NT2/D1 (cell line): Measurements from ENCODE around the gene BCL2A1.
"Not testable (repeated sequence)": the region's sequence is repeated elsewhere in the genome, so short reads cannot be mapped to it uniquely, and the experiment has no call there.

Source experiments
- SUZ12 ChIP-seq: IDR thresholded peaks from 2 replicates; pipeline ENCODE4 v1.6.1; 2011; ENCODE audit not compliant: insufficient read length, insufficient read depth; ENCODE audit errors: extremely low read depth
- YY1 ChIP-seq: IDR thresholded peaks from 2 replicates; pipeline ENCODE4 v1.6.1; 2011; ENCODE audit not compliant: insufficient read length, insufficient read depth
- ZNF274 ChIP-seq: IDR thresholded peaks from 2 replicates; pipeline ENCODE4 v1.6.1; 2011; ENCODE audit warnings: mild to moderate bottlenecking, low read depth, low read length

- TF ChIP-seq SUZ12, YY1, ZNF274: not testable (repeated sequence)
Measured at GRCh38 chr15:80017139-80017538, 46.1 kb upstream of the BCL2A1 start.
